HEK293 (cell line): ENCODE measurements around the gene RAB6D.
A peak's percentile ranks its signal among the peaks of the same experiment; 100 is the strongest.
"Not testable (repeated sequence)": the region's sequence is repeated elsewhere in the genome, so short reads cannot be mapped to it uniquely, and the experiment has no call there.

ENCODE experiments used
- CTCF ChIA-PET: fragments of 350-600 bp; formaldehyde crosslinking; extraction: SDS; loops from one replicate; lab custom pipeline; 2021; ENCODE audit warnings: antibody characterized with exemption; lab: Yijun Ruan, JAX
- POLR2A ChIA-PET: fragments of 300-600 bp; formaldehyde crosslinking; extraction: SDS; loops from one replicate; lab custom pipeline; 2020; ENCODE audit warnings: antibody characterized with exemption, inconsistent platforms; lab: Yijun Ruan, JAX
- H3K27ac ChIP-seq: fragments of 200-500 bp; sonication (Bioruptor generic); 2 replicates; pipeline ENCODE4 v1.5.1; 2014; ENCODE audit warnings: low read depth, low read length, control low read depth, inconsistent platforms; ENCODE audit errors: extremely low read depth
- H3K36me3 ChIP-seq, 2 experiments: fragments of 200-500 bp in 1 of 2; sonication (Bioruptor generic) in 1 of 2; 1 replicate in 1 of 2; 2 replicates in 1 of 2; pipeline ENCODE4 v1.5.1; 2014 to 2017; ENCODE audit warnings: inconsistent platforms in 2 of 2, low read length in 2 of 2; ENCODE audit not compliant: control insufficient read depth in 2 of 2, insufficient read depth in 1 of 2
- H3K4me1 ChIP-seq: fragments of 200-500 bp; sonication (Bioruptor generic); 2 replicates; pipeline ENCODE4 v1.5.1; 2014; ENCODE audit warnings: mild to moderate bottlenecking, low read length, inconsistent platforms; ENCODE audit not compliant: control insufficient read depth, insufficient read depth
- H3K4me3 ChIP-seq: 2 replicates; pipeline ENCODE4 v1.5.1; 2011; ENCODE audit warnings: low read depth, mild to moderate bottlenecking, control low read depth, low read length, moderate library complexity
- H3K9me3 ChIP-seq: fragments of 200-500 bp; sonication (Bioruptor generic); 2 replicates; pipeline ENCODE4 v1.5.1; 2014; ENCODE audit warnings: low read depth, low read length, inconsistent platforms; ENCODE audit not compliant: control insufficient read depth, insufficient read depth
- GLIS1 ChIP-seq: fragments of 450-650 bp; formaldehyde crosslinking; IDR thresholded peaks from 2 replicates; pipeline ENCODE4 v1.5.1; 2016; ENCODE audit warnings: missing biosample characterization, missing genetic modification characterization
- REPIN1 ChIP-seq: fragments of 450-650 bp; formaldehyde crosslinking; IDR thresholded peaks from 2 replicates; pipeline ENCODE4 v1.5.1; 2017; ENCODE audit warnings: missing biosample characterization, missing genetic modification characterization, low read depth
- ZBTB6 ChIP-seq: fragments of 450-650 bp; formaldehyde crosslinking; IDR thresholded peaks from 2 replicates; pipeline ENCODE4 v1.5.1; 2017; ENCODE audit warnings: missing biosample characterization, missing genetic modification characterization
- ZEB2 ChIP-seq: fragments of 450-650 bp; formaldehyde crosslinking; IDR thresholded peaks from 2 replicates; pipeline ENCODE4 v1.5.1; 2016; ENCODE audit warnings: missing biosample characterization, missing genetic modification characterization
- ZNF16 ChIP-seq: fragments of 450-650 bp; formaldehyde crosslinking; IDR thresholded peaks from 2 replicates; pipeline ENCODE4 v1.5.1; 2016; ENCODE audit warnings: low read depth, missing biosample characterization, missing genetic modification characterization
- ZNF175 ChIP-seq: fragments of 450-650 bp; formaldehyde crosslinking; IDR thresholded peaks from 2 replicates; pipeline ENCODE4 v1.5.1; 2016; ENCODE audit warnings: missing biosample characterization, missing genetic modification characterization
- ZNF341 ChIP-seq: fragments of 450-650 bp; formaldehyde crosslinking; IDR thresholded peaks from 2 replicates; pipeline ENCODE4; 2016; ENCODE audit warnings: low read depth, missing biosample characterization, missing genetic modification characterization
- ZNF513 ChIP-seq: fragments of 450-650 bp; IDR thresholded peaks from 2 replicates; pipeline ENCODE4 v1.5.1; 2018; ENCODE audit warnings: missing biosample characterization, missing genetic modification characterization
- ZNF549 ChIP-seq: fragments of 450-650 bp; IDR thresholded peaks from 2 replicates; pipeline ENCODE4 v1.5.1; 2018; ENCODE audit warnings: missing biosample characterization, missing genetic modification characterization, mild to moderate bottlenecking, inconsistent platforms, moderate library complexity
- ZNF610 ChIP-seq: fragments of 450-650 bp; formaldehyde crosslinking; IDR thresholded peaks from 2 replicates; pipeline ENCODE4 v1.5.1; 2016; ENCODE audit warnings: missing biosample characterization, missing genetic modification characterization, borderline replicate concordance
- TF ChIP-seq, protein P1 (sequence below): sonication (generic); formaldehyde crosslinking; IDR thresholded peaks from 2 replicates; pipeline ENCODE4 v1.8.1; 2022; ENCODE audit warnings: mild to moderate bottlenecking, moderate library complexity, missing genetic modification reagents

Gene RAB6D

GRCh38 chr2:131349021-131349420 lies 14.9 kb downstream of the RAB6D start:
- no peak for TF ChIP-seq ZBTB6 (tag by site-specific recombination)
- no peak for TF ChIP-seq ZEB2 (tag by site-specific recombination)
- no peak for TF ChIP-seq ZNF175
- TF ChIP-seq, protein P1, sequence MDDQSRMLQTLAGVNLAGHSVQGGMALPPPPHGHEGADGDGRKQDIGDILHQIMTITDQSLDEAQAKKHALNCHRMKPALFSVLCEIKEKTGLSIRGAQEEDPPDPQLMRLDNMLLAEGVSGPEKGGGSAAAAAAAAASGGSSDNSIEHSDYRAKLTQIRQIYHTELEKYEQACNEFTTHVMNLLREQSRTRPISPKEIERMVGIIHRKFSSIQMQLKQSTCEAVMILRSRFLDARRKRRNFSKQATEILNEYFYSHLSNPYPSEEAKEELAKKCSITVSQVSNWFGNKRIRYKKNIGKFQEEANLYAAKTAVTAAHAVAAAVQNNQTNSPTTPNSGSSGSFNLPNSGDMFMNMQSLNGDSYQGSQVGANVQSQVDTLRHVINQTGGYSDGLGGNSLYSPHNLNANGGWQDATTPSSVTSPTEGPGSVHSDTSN, result no peak
- TF ChIP-seq ZNF341 (tag by site-specific recombination), result no peak
- no peak for TF ChIP-seq REPIN1 (tag by site-specific recombination)
- no peak for TF ChIP-seq ZNF549 (tag by site-specific recombination)
- no peak for TF ChIP-seq ZNF16 (tag by site-specific recombination)
- TF ChIP-seq ZNF513 (tag by site-specific recombination), result no peak
- TF ChIP-seq ZNF610, result no peak
- Histone ChIP-seq H3K27ac (no peak overlapping the region), H3K9me3 (no peaks in the 10 kb centered on the region), H3K4me3 (no peak overlapping the region), H3K4me1 (no peaks in the 10 kb centered on the region), H3K36me3 (no peaks in the 10 kb centered on the region)
- ChIA-PET POLR2A (no interaction called here), CTCF (no interaction called here)

GRCh38 chr2:131347035-131347434 lies 16.9 kb downstream of the RAB6D start:
- CTCF ChIA-PET, result not testable (repeated sequence)
- peak; percentile 18; the same call in 1 of the 2 replicates for TF ChIP-seq GLIS1 (tag by site-specific recombination)
- TF ChIP-seq, all 188 proteins: peak for 1; not testable (repeated sequence) for 187
- H3K36me3 ChIP-seq, H3K27ac ChIP-seq, H3K4me1 ChIP-seq, POLR2A ChIA-PET, H3K9me3 ChIP-seq, H3K4me3 ChIP-seq: not testable (repeated sequence)

GRCh38 chr2:131339307-131339706 lies 24.7 kb downstream of the RAB6D start:
- H3K4me1 ChIP-seq, H3K4me3 ChIP-seq, H3K9me3 ChIP-seq, H3K27ac ChIP-seq, H3K36me3 ChIP-seq, CTCF ChIA-PET, POLR2A ChIA-PET: not testable (repeated sequence)

GRCh38 chr2:131335319-131335718 lies 28.6 kb downstream of the RAB6D start:
- H3K9me3 ChIP-seq, POLR2A ChIA-PET: not testable (repeated sequence)
- CTCF ChIA-PET, result interaction anchor here (0.8 to 1.5 kb wide), 2 partner anchors 178 to 183 kb away, joined by 3 to 6 read pairs; no protein-coding TSS in a partner anchor

GRCh38 chr2:131332709-131333108 lies 31.3 kb downstream of the RAB6D start:
- H3K36me3 ChIP-seq, H3K27ac ChIP-seq, CTCF ChIA-PET, POLR2A ChIA-PET, H3K4me3 ChIP-seq, H3K9me3 ChIP-seq, H3K4me1 ChIP-seq: not testable (repeated sequence)

More at GRCh38 chr2:131335319-131335718, 28.6 kb downstream of the RAB6D start:
- not testable (repeated sequence) for H3K27ac ChIP-seq, H3K4me1 ChIP-seq, H3K36me3 ChIP-seq, H3K4me3 ChIP-seq
